Measurements from ENCODE around the gene MAMLD1.

The MAMLD1 gene

DNA sequence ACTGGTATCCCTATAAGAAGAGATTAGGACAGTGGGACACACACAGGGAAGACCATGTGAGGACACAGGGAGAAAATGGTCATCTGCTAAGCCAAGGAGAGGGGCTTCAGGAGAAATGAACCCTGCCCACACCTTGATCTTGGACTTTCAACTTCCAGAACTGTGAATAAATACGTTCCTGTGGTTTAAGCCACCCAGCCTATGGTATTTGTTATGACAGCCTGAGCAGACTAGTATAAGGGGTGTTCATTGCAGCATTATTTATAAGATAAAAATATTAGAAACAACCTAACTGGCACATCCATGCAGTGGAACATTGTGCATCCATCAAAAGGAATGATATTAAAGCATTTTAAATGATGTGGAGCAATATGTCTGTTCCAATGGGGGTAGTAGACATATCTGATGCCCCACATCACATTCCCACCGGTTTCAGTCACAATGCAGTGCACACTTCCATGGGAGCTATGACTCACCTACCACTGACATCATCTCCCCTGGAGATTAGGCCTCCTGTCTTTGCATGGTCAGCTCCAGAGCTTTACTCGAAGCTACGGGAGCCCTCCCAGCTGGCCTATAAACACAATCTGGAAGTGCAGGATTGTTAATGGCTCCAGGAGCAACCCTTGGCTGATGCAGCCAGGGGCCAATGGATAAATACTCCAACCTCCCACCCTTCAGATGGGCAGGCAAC is 38.9 kb upstream of the MAMLD1 start (continued):
- TF ChIP-seq ZXDB (tag by site-specific recombination; IDR thresholded peaks at IDR 0.05) (peak; percentile 65; the same call in 1 of the 2 replicates), ZNF2 (tag by site-specific recombination; IDR thresholded peaks at IDR 0.05) (no peak), ZNF677 (tag by site-specific recombination; IDR thresholded peaks at IDR 0.05) (no peak), HIC1 (tag by site-specific recombination; IDR thresholded peaks at IDR 0.05) (peak; percentile 81), ZNF426 (tag by site-specific recombination; IDR thresholded peaks at IDR 0.05) (no peak), ZBTB20 (tag by site-specific recombination; IDR thresholded peaks at IDR 0.05) (no peak), ZSCAN30 (tag by site-specific recombination; IDR thresholded peaks at IDR 0.05) (no peak), ZNF280D (tag by site-specific recombination; IDR thresholded peaks at IDR 0.05) (no peak), ZNF174 (tag by site-specific recombination; IDR thresholded peaks at IDR 0.05) (no peak), ZNF488 (tag by site-specific recombination; IDR thresholded peaks at IDR 0.05) (no peak), OVOL3 (tag by site-specific recombination; IDR thresholded peaks at IDR 0.05) (no peak)
- TF ChIP-seq, protein P1, sequence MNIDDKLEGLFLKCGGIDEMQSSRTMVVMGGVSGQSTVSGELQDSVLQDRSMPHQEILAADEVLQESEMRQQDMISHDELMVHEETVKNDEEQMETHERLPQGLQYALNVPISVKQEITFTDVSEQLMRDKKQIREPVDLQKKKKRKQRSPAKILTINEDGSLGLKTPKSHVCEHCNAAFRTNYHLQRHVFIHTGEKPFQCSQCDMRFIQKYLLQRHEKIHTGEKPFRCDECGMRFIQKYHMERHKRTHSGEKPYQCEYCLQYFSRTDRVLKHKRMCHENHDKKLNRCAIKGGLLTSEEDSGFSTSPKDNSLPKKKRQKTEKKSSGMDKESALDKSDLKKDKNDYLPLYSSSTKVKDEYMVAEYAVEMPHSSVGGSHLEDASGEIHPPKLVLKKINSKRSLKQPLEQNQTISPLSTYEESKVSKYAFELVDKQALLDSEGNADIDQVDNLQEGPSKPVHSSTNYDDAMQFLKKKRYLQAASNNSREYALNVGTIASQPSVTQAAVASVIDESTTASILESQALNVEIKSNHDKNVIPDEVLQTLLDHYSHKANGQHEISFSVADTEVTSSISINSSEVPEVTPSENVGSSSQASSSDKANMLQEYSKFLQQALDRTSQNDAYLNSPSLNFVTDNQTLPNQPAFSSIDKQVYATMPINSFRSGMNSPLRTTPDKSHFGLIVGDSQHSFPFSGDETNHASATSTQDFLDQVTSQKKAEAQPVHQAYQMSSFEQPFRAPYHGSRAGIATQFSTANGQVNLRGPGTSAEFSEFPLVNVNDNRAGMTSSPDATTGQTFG (tag by site-specific recombination; IDR thresholded peaks at IDR 0.05; ENCODE audit: borderline replicate concordance), result no peak
- TF ChIP-seq, protein P2, sequence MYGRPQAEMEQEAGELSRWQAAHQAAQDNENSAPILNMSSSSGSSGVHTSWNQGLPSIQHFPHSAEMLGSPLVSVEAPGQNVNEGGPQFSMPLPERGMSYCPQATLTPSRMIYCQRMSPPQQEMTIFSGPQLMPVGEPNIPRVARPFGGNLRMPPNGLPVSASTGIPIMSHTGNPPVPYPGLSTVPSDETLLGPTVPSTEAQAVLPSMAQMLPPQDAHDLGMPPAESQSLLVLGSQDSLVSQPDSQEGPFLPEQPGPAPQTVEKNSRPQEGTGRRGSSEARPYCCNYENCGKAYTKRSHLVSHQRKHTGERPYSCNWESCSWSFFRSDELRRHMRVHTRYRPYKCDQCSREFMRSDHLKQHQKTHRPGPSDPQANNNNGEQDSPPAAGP (tag by site-specific recombination; IDR thresholded peaks at IDR 0.05), result peak; percentile 56; the same call in 1 of the 2 replicates

DNA sequence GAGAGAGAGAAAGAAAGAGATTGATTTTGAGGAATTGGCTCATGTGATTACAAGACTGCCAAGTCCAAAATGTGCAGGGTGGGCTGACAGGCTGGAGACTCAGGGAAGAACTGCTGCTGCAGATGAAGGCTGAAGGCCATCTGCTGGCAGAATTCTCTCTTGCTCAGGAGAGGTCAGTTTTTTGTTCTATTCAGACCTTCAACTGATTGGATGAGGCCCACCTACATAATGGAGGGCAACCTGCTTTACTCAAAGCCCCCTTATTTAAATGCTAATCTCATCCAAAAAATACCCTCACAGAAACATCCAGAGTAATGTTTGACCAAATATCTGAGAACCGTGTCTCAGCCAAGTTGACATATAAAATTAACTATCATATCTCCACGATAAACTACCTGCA is 38.2 kb upstream of the MAMLD1 start:
- Histone ChIP-seq H3K9me3 (ENCODE audit: control insufficient read depth, insufficient read depth, low read depth, low read length) (no peaks in the 10 kb centered on the region), H3K36me3 (ENCODE audit: control insufficient read depth in 2 of 2, insufficient read depth in 1 of 2, low read length in 2 of 2) (no peaks in the 10 kb centered on the region), H3K4me1 (ENCODE audit: control insufficient read depth, insufficient read depth, low read length) (peaks cover 16% of the 10 kb centered on the region), H3K4me3 (ENCODE audit: low read depth, low read length) (no peak overlapping the region), H3K27ac (ENCODE audit: extremely low read depth, low read depth, low read length) (peak overlapping the region; percentile 17; the same call in 1 of the 2 replicates)
- ChIA-PET CTCF (interaction anchor here (0.7 to 0.9 kb wide), 2 partner anchors 37 to 99 kb away, joined by 3 to 7 read pairs; no protein-coding TSS in a partner anchor), POLR2A (interaction anchor here (0.9 to 1.0 kb wide), 3 partner anchors 39 to 386 kb away, joined by 3 to 9 read pairs (median 3); partner anchors contain the start of gene MAMLD1)
- TF ChIP-seq ZNF10 (tag by site-specific recombination; IDR thresholded peaks at IDR 0.05) (peak; percentile 98), ZNF324 (tag by site-specific recombination; IDR thresholded peaks at IDR 0.05) (no peak)

All from HEK293 (cell line).